Astrocyte (in vitro differentiated cells and primary cell): ENCODE measurements around the gene MAP2K2. TPM values are rescaled to one million over a fixed set of nuclear protein-coding genes. Genes with fewer than 3 reads are reported as not detected.
A peak's percentile ranks its signal among the peaks of the same experiment; 100 is the strongest.

Source experiments
- DNase-seq: peaks from one replicate; pipeline ENCODE4 v3.0.0-alpha.2; 2010; ENCODE audit warnings: low read depth
- FAIRE-seq: peaks from 2 replicates; lab custom pipeline; 2011; peaks lifted over from hg19 to GRCh38; lab: Jason Lieb, UNC
- H2AFZ ChIP-seq: 2 replicates; pipeline ENCODE4 v1.6.0; 2012; ENCODE audit warnings: low read depth, low read length, inconsistent platforms
- H3K27ac ChIP-seq: 2 replicates; pipeline ENCODE4 v1.5.1; 2011; ENCODE audit warnings: low read depth, low read length, inconsistent platforms
- H3K27me3 ChIP-seq: 2 replicates; pipeline ENCODE4 v1.6.0; 2011; ENCODE audit warnings: low read length, inconsistent platforms; ENCODE audit not compliant: insufficient read depth
- H3K36me3 ChIP-seq: 2 replicates; pipeline ENCODE4 v1.5.1; 2011; ENCODE audit warnings: low read length, inconsistent platforms; ENCODE audit not compliant: insufficient read depth
- H3K4me1 ChIP-seq: 2 replicates; pipeline ENCODE4 v1.5.1; 2011; ENCODE audit warnings: low read length, inconsistent platforms; ENCODE audit not compliant: insufficient read depth
- H3K4me2 ChIP-seq: 2 replicates; pipeline ENCODE4 v1.6.0; 2012; ENCODE audit warnings: low read length, inconsistent platforms
- H3K4me3 ChIP-seq: 2 replicates; pipeline ENCODE4 v1.5.1; 2011; ENCODE audit warnings: low read depth, mild to moderate bottlenecking, low read length, inconsistent platforms; ENCODE audit not compliant: insufficient read depth
- H3K79me2 ChIP-seq: 2 replicates; pipeline ENCODE4 v1.6.0; 2012; ENCODE audit warnings: mild to moderate bottlenecking, low read length, inconsistent platforms; ENCODE audit not compliant: insufficient read depth
- H3K9ac ChIP-seq: 2 replicates; pipeline ENCODE4 v1.6.0; 2012; ENCODE audit warnings: mild to moderate bottlenecking, low read length, inconsistent platforms
- H3K9me3 ChIP-seq: 2 replicates; pipeline ENCODE4 v1.5.1; 2012; ENCODE audit warnings: low read depth, mild to moderate bottlenecking, low read length, inconsistent platforms; ENCODE audit not compliant: insufficient read depth
- H4K20me1 ChIP-seq: 2 replicates; pipeline ENCODE4 v1.6.0; 2012; ENCODE audit warnings: low read length, inconsistent platforms; ENCODE audit not compliant: insufficient read depth
- H3K27ac Mint-ChIP-seq: one replicate; pipeline ENCODE4 v1.8.0; 2021; ENCODE audit warnings: mild to moderate bottlenecking, mixed read lengths; ENCODE audit not compliant: unreplicated experiment
- H3K27me3 Mint-ChIP-seq: one replicate; pipeline ENCODE4 v1.8.0; 2021; ENCODE audit warnings: low read depth, mixed read lengths; ENCODE audit not compliant: unreplicated experiment
- H3K36me3 Mint-ChIP-seq: one replicate; pipeline ENCODE4 v1.8.0; 2021; ENCODE audit warnings: low read depth, mixed read lengths; ENCODE audit not compliant: unreplicated experiment
- H3K4me1 Mint-ChIP-seq: one replicate; pipeline ENCODE4 v1.8.0; 2021; ENCODE audit warnings: low read depth, mixed read lengths; ENCODE audit not compliant: unreplicated experiment
- H3K4me3 Mint-ChIP-seq: one replicate; pipeline ENCODE4 v1.8.0; 2021; ENCODE audit warnings: mild to moderate bottlenecking, moderate library complexity, mixed read lengths; ENCODE audit not compliant: unreplicated experiment
- H3K9me3 Mint-ChIP-seq: one replicate; pipeline ENCODE4 v1.8.0; 2021; ENCODE audit warnings: mild to moderate bottlenecking, mixed read lengths; ENCODE audit not compliant: unreplicated experiment
- EZH2 ChIP-seq: IDR thresholded peaks from 2 replicates; pipeline ENCODE4 v1.6.1; 2012; ENCODE audit warnings: mild to moderate bottlenecking, low read length, inconsistent platforms; ENCODE audit not compliant: insufficient read depth
- total RNA-seq: library from RNA; stranded (reverse); gene quantifications from 2 replicates; pipeline ENCODE4 v1.2.1, GENCODE V29; 2021
- TF ChIP-seq, protein P1 (sequence below): IDR thresholded peaks from 2 replicates; pipeline ENCODE4 v1.5.1; 2011; ENCODE audit warnings: low read depth, mild to moderate bottlenecking, inconsistent platforms, low read length, moderate library complexity; ENCODE audit not compliant: insufficient read depth

The MAP2K2 gene
- total RNA-seq, 1 donor from 2014 or later = 190 TPM

DNA sequence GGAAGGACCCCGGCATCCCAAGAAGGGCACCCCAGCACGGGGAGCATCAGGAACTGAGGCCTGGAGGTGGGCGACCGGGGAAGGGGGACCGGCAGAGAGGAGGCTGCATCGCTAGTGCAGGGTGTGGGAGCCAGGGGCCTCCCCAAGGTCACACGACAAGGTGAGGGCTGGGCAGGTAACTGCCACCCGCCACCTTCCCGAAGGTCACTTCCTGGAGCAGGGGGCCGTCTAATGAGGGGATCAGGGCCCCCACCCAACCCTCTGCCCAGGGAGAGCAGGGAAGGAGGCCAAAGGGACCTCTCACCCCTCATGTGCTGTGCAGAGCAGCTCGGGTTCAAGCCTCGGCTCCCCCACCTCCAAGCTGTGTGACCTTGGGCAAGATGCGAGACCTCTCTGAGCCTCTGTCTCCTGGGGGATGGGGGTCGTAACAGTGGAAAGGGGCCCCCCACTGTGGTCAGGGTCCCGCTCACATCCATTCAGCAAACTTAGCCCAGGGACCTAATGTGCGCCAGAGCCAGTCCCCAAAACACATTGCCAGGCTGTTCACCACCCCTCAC lies 63.2 kb downstream of the MAP2K2 start:
- no peaks in the 10 kb centered on the region for H3K9me3 ChIP-seq
- H3K4me2 ChIP-seq = peak overlapping the region; percentile 57
- no peak overlapping the region for H3K27ac ChIP-seq
- H3K4me1 ChIP-seq = peaks cover 44% of the 10 kb centered on the region
- H3K79me2 ChIP-seq = peaks cover 93% of the 10 kb centered on the region
- Mint-ChIP-seq H3K9me3 (no peaks in the 10 kb centered on the region), H3K4me3 (no peak overlapping the region), H3K27me3 (no peaks in the 10 kb centered on the region), H3K4me1 (peaks cover 9% of the 10 kb centered on the region), H3K27ac (no peak overlapping the region), H3K36me3 (peaks cover 5% of the 10 kb centered on the region)
- no peak overlapping the region for H3K9ac ChIP-seq
- FAIRE-seq = no peak
- no peak for TF ChIP-seq EZH2
- TF ChIP-seq, protein P1, sequence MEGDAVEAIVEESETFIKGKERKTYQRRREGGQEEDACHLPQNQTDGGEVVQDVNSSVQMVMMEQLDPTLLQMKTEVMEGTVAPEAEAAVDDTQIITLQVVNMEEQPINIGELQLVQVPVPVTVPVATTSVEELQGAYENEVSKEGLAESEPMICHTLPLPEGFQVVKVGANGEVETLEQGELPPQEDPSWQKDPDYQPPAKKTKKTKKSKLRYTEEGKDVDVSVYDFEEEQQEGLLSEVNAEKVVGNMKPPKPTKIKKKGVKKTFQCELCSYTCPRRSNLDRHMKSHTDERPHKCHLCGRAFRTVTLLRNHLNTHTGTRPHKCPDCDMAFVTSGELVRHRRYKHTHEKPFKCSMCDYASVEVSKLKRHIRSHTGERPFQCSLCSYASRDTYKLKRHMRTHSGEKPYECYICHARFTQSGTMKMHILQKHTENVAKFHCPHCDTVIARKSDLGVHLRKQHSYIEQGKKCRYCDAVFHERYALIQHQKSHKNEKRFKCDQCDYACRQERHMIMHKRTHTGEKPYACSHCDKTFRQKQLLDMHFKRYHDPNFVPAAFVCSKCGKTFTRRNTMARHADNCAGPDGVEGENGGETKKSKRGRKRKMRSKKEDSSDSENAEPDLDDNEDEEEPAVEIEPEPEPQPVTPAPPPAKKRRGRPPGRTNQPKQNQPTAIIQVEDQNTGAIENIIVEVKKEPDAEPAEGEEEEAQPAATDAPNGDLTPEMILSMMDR = no peak
- no peak overlapping the region for H3K4me3 ChIP-seq
- no peaks in the 10 kb centered on the region for H3K36me3 ChIP-seq
- no peak overlapping the region for H2AFZ ChIP-seq
- H4K20me1 ChIP-seq = peaks cover 89% of the 10 kb centered on the region
- no peaks in the 10 kb centered on the region for H3K27me3 ChIP-seq
- DNase-seq = no peak

DNA sequence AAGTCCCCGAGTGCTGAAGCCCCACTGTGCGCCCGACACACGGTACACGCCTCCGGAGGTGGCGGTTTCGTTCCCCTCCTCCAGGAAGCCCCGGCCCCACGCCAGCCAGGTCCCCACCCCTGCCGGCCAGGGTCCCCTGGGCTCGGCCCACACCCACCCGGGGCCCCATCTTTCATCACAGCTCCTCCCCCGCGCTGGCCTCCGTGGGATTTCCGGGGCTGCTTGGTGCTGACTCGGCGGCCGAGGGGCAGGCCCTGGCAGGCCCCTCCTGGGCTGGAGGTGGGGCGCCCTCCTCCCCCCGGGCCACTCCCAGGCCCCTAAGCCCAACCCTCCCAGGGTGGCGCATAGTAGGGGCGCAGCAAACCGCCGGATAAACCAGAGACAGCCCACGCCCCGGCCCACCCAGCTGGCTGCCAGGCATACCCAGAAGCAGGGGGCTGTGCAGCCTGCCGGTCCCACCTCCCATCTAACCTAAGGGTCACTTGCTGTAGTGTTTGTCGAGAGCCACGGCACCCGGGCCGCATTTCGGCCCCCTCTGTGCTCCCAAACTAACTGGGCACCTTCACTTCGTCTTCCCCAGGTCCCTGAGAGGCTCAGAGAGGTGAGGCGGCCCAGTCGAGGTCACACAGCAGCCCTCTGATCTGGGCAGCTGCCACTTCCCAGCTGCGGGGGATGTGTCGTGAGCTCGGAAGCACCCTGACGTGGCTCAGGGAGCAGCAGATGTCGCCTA lies 63.9 kb downstream of the MAP2K2 start:
- Mint-ChIP-seq H3K27ac (no peak overlapping the region), H3K27me3 (no peaks in the 10 kb centered on the region), H3K9me3 (no peaks in the 10 kb centered on the region), H3K36me3 (peaks cover 5% of the 10 kb centered on the region), H3K4me3 (peak overlapping the region; percentile 27), H3K4me1 (peaks cover 9% of the 10 kb centered on the region)
- no peaks in the 10 kb centered on the region for H3K36me3 ChIP-seq
- H3K9ac ChIP-seq = peak overlapping the region; percentile 80
- peak overlapping the region; percentile 68 for H3K27ac ChIP-seq
- DNase-seq (no peak), FAIRE-seq (no peak)
- H3K4me3 ChIP-seq = no peak overlapping the region
- H3K4me2 ChIP-seq = no peak overlapping the region
- TF ChIP-seq, protein P1 = no peak
- no peak for TF ChIP-seq EZH2
- peaks cover 97% of the 10 kb centered on the region for H3K79me2 ChIP-seq
- no peaks in the 10 kb centered on the region for H3K27me3 ChIP-seq
- H3K4me1 ChIP-seq = peaks cover 44% of the 10 kb centered on the region
- H2AFZ ChIP-seq = no peak overlapping the region
- H3K9me3 ChIP-seq = no peaks in the 10 kb centered on the region
- peaks cover 95% of the 10 kb centered on the region for H4K20me1 ChIP-seq

DNA sequence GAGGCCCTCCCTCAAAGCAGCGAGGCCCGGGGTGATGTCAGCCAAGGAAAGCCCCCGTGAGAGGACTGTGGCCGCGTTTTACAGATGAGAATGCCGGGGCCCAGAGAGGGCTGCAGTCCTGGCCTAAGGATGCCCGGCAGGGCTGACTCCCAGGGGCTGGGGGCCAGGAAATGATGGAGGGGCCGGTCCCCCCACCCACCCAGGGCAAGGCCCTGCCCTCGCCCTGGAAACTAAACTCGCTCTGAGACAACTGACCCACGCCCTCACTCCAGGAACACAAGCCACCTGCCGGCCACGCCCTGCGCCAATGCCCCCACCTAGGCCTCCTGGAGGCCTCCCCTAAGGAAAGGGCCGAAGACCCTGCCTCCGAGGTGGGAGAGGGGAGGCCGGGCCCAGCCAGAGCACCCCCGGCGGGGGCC lies 64.5 kb downstream of the MAP2K2 start:
- Mint-ChIP-seq H3K27ac (peak overlapping the region; percentile 18), H3K9me3 (no peaks in the 10 kb centered on the region), H3K36me3 (peaks cover 5% of the 10 kb centered on the region), H3K4me3 (no peak overlapping the region), H3K27me3 (no peaks in the 10 kb centered on the region), H3K4me1 (peaks cover 9% of the 10 kb centered on the region)
- peak overlapping the region; percentile 78 for H3K4me2 ChIP-seq
- no peaks in the 10 kb centered on the region for H3K27me3 ChIP-seq
- FAIRE-seq (no peak), DNase-seq (no peak)
- TF ChIP-seq, protein P1 = no peak
- TF ChIP-seq EZH2 = no peak
- H3K36me3 ChIP-seq = no peaks in the 10 kb centered on the region
- H4K20me1 ChIP-seq = peaks cover 97% of the 10 kb centered on the region
- H3K4me1 ChIP-seq = peaks cover 44% of the 10 kb centered on the region
- no peaks in the 10 kb centered on the region for H3K9me3 ChIP-seq
- peak overlapping the region; percentile 68 for H3K27ac ChIP-seq
- H3K9ac ChIP-seq = peak overlapping the region; percentile 80
- peaks cover 97% of the 10 kb centered on the region for H3K79me2 ChIP-seq
- no peak overlapping the region for H2AFZ ChIP-seq
- H3K4me3 ChIP-seq = no peak overlapping the region
